GM12872 (cell line): ENCODE results near the gene TARS3.

ENCODE experiments used
- CTCF ChIP-seq: IDR thresholded peaks from 3 replicates; pipeline ENCODE4 v1.5.1; 2011; ENCODE audit warnings: low read depth, mild to moderate bottlenecking, low read length, moderate library complexity; ENCODE audit not compliant: insufficient read depth

TARS3 gene

GRCh38 chr15:101651554-101652097, 72.6 kb downstream of the TARS3 start:
- no peak for TF ChIP-seq CTCF

GRCh38 chr15:101650145-101650544, 74.1 kb downstream of the TARS3 start:
- TF ChIP-seq CTCF: no peak

- TF ChIP-seq CTCF: no peak
Measured at GRCh38 chr15:101648356-101648755, 75.9 kb downstream of the TARS3 start.

- no peak for TF ChIP-seq CTCF
Measured at GRCh38 chr15:101647251-101647650, 77.0 kb downstream of the TARS3 start.

GRCh38 chr15:101646672-101647071, 77.6 kb downstream of the TARS3 start:
- TF ChIP-seq CTCF: no peak

- TF ChIP-seq CTCF: no peak
Measured at GRCh38 chr15:101642361-101642760, 81.9 kb downstream of the TARS3 start.

- no peak for TF ChIP-seq CTCF
Measured at GRCh38 chr15:101641894-101642293, 82.4 kb downstream of the TARS3 start.
